Liver (tissue), 9 donors: Measurements from ENCODE around the gene RABL6. TPM values are rescaled to one million over a fixed set of nuclear protein-coding genes. Genes with fewer than 3 reads are reported as not detected.

Experiments
- DNase-seq: peaks from one replicate; pipeline ENCODE4 v3.0.0-alpha.2; 2017; ENCODE audit warnings: low spot score
- H3K27ac ChIP-seq, 2 donors: one replicate each; pipeline ENCODE4 v1.7.0; 2013; ENCODE audit warnings: inconsistent platforms in 2 of 2, low read length in 2 of 2, control low read depth in 1 of 2, low read depth in 1 of 2, mild to moderate bottlenecking in 1 of 2
- H3K27me3 ChIP-seq, 4 donors: one replicate each; pipeline versions ENCODE4 v1.6.1 to v1.7.0; 2013; ENCODE audit warnings: low read length in 3 of 4, inconsistent platforms in 1 of 4, mild to moderate bottlenecking in 1 of 4, moderate library complexity in 1 of 4; ENCODE audit not compliant: control insufficient read depth in 4 of 4, insufficient read depth in 4 of 4
- H3K36me3 ChIP-seq, 4 donors: one replicate each; pipeline versions ENCODE4 v1.6.1 to v1.7.0; 2013; ENCODE audit warnings: low read length in 3 of 4, mild to moderate bottlenecking in 3 of 4, low read depth in 1 of 4, moderate library complexity in 1 of 4; ENCODE audit not compliant: control insufficient read depth in 4 of 4, insufficient read depth in 3 of 4
- H3K4me1 ChIP-seq, 4 donors: one replicate each; pipeline versions ENCODE4 v1.6.1 to v1.7.0; 2013; ENCODE audit warnings: low read length in 3 of 4, mild to moderate bottlenecking in 3 of 4, moderate library complexity in 1 of 4; ENCODE audit not compliant: control insufficient read depth in 4 of 4, insufficient read depth in 4 of 4
- H3K4me3 ChIP-seq, 3 donors: one replicate each; pipeline versions ENCODE4 v1.6.1 to v1.7.0; 2013; ENCODE audit warnings: low read length in 3 of 3, control low read depth in 1 of 3, low read depth in 1 of 3, mild to moderate bottlenecking in 1 of 3
- H3K9ac ChIP-seq, 2 donors: one replicate each; pipeline ENCODE4 v1.7.0; 2013; ENCODE audit warnings: low read length in 2 of 2, mild to moderate bottlenecking in 2 of 2, moderate library complexity in 2 of 2, control low read depth in 1 of 2, low read depth in 1 of 2
- H3K9me3 ChIP-seq, 4 donors: one replicate each; pipeline versions ENCODE4 v1.6.1 to v1.7.0; 2013; ENCODE audit warnings: low read length in 3 of 4; ENCODE audit not compliant: control insufficient read depth in 4 of 4
- EGR1 ChIP-seq, 2 donors: IDR thresholded peaks; 2 replicates each; pipeline ENCODE4 v1.6.1; 2016 to 2018; ENCODE audit warnings: antibody characterized with exemption in 2 of 2, low read depth in 2 of 2
- FOXA1 ChIP-seq: IDR thresholded peaks from 2 replicates; pipeline ENCODE4 v1.6.1; 2016; ENCODE audit warnings: antibody characterized with exemption
- FOXA2 ChIP-seq: IDR thresholded peaks from 2 replicates; pipeline ENCODE4 v1.6.1; 2016; ENCODE audit warnings: antibody characterized with exemption
- GABPA ChIP-seq, 2 donors: IDR thresholded peaks in 1 of 2; conservative IDR thresholded peaks in 1 of 2; 2 replicates each; pipeline ENCODE4 v1.6.1; 2016; ENCODE audit warnings: antibody characterized with exemption in 2 of 2, mild to moderate bottlenecking in 1 of 2, moderate library complexity in 1 of 2
- HNF4A ChIP-seq, 2 donors: conservative IDR thresholded peaks; 2 replicates each; pipeline ENCODE4 v1.6.1; 2016; ENCODE audit warnings: antibody characterized with exemption in 2 of 2, mild to moderate bottlenecking in 2 of 2
- HNF4G ChIP-seq: IDR thresholded peaks from 2 replicates; pipeline ENCODE4 v1.6.1; 2016; ENCODE audit warnings: antibody characterized with exemption
- JUND ChIP-seq, 2 donors: IDR thresholded peaks; 2 replicates each; pipeline ENCODE4 v1.6.1; 2016; ENCODE audit warnings: antibody characterized with exemption in 2 of 2
- NR2F2 ChIP-seq: IDR thresholded peaks from 2 replicates; pipeline ENCODE4 v1.6.1; 2016; ENCODE audit warnings: antibody characterized with exemption
- RAD21 ChIP-seq, 2 donors: IDR thresholded peaks; 2 replicates each; pipeline ENCODE4 v1.6.1; 2016; ENCODE audit warnings: antibody characterized with exemption in 2 of 2, mild to moderate bottlenecking in 2 of 2
- RXRA ChIP-seq, 2 donors: IDR thresholded peaks; 2 replicates each; pipeline ENCODE4 v1.6.1; 2017 to 2018; ENCODE audit warnings: antibody characterized with exemption in 2 of 2, mild to moderate bottlenecking in 1 of 2
- SP1 ChIP-seq: IDR thresholded peaks from 2 replicates; pipeline ENCODE4 v1.6.1; 2018; ENCODE audit warnings: antibody characterized with exemption, mild to moderate bottlenecking
- TAF1 ChIP-seq: conservative IDR thresholded peaks from 2 replicates; pipeline ENCODE4 v1.6.1; 2016; ENCODE audit warnings: antibody characterized with exemption, mild to moderate bottlenecking
- YY1 ChIP-seq: IDR thresholded peaks from 2 replicates; pipeline ENCODE4 v1.6.1; 2016; ENCODE audit warnings: antibody characterized with exemption, mild to moderate bottlenecking
- WGBS: extraction: QIAGEN DNeasy Blood & Tissue Kit; methylation state at CpG from one replicate; pipeline ENCODE4 v1.1.7; 2013; 5-methylcytosine and 5-hydroxymethylcytosine counted together
- polyA plus RNA-seq, 2 donors: library from polyadenylated mRNA; stranded (reverse) in 1 of 2; unstranded in 1 of 2; fragments of 200-250 nt in 1 of 2; fragments of >200 nt in 1 of 2; fragmentation: Nextera tagmentation in 1 of 2; extraction: Ambion mirVana in 1 of 2; gene quantifications; one replicate each; pipeline versions ENCODE4 v1.2.1 to v1.2.3, GENCODE V29; 2013 to 2015
- total RNA-seq, 2 donors: library from RNA; depleted of rRNA; stranded (reverse); fragments of >200 nt; gene quantifications; one replicate each; pipeline ENCODE4 v1.2.3, GENCODE V29; 2014
- TF ChIP-seq, protein P1 (sequence below): fragments of 150-350 bp; IDR thresholded peaks from 2 replicates; pipeline ENCODE4 v1.5.1; 2017; ENCODE audit warnings: improper control_type of control experiment, low read depth, low read length; ENCODE audit not compliant: missing input control
- TF ChIP-seq, protein P2 (sequence below): IDR thresholded peaks from 2 replicates; pipeline ENCODE4 v1.6.1; 2016; ENCODE audit warnings: antibody characterized with exemption, mild to moderate bottlenecking
- TF ChIP-seq, protein P3 (sequence below): IDR thresholded peaks from 2 replicates; pipeline ENCODE4 v1.6.1; 2016; ENCODE audit warnings: antibody characterized with exemption
- TF ChIP-seq, protein P4 (sequence below): IDR thresholded peaks from 2 replicates; pipeline ENCODE4 v1.6.1; 2016; ENCODE audit warnings: antibody characterized with exemption
- TF ChIP-seq, protein P5 (sequence below): IDR thresholded peaks from 2 replicates; pipeline ENCODE4 v1.6.1; 2016; ENCODE audit warnings: antibody characterized with exemption
- donor health status: healthy.
- donor health status: healthy.
- donor health status: healthy.
- donor health status: healthy.
- donor health status: healthy.

The RABL6 gene
- total and polyA plus RNA-seq, 4 donors = 3.6 to 32.6 (median 10.7) TPM

DNA sequence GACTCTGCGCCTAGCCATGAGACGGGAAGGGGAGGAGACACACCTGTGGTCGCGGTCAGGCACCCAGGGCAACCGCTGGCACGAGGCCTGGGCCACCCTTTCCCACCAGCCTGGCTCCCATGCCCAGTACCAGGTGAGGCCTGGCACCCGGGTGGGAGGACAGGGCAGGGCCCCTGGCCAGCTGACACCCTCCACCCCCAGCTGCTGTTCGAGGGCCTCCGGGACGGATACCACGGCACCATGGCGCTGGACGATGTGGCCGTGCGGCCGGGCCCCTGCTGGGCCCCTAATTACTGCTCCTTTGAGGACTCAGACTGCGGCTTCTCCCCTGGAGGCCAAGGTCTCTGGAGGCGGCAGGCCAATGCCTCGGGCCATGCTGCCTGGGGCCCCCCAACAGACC is 49.4 kb downstream of the RABL6 start:
- 91% methylated on average over 19 of the region's 19 CpGs for WGBS
- no peak overlapping the region for H3K9ac ChIP-seq
- no peak for DNase-seq
- H3K4me3 ChIP-seq = no peak overlapping the region
- H3K9me3 ChIP-seq = no peaks in the 10 kb centered on the region
- peaks cover 22 to 69% (median 41%) of the 10 kb centered on the region in 4 donors for H3K4me1 ChIP-seq
- H3K36me3 ChIP-seq = peaks cover 4 to 9% (median 6%) of the 10 kb centered on the region in 4 donors
- TF ChIP-seq, protein P1, sequence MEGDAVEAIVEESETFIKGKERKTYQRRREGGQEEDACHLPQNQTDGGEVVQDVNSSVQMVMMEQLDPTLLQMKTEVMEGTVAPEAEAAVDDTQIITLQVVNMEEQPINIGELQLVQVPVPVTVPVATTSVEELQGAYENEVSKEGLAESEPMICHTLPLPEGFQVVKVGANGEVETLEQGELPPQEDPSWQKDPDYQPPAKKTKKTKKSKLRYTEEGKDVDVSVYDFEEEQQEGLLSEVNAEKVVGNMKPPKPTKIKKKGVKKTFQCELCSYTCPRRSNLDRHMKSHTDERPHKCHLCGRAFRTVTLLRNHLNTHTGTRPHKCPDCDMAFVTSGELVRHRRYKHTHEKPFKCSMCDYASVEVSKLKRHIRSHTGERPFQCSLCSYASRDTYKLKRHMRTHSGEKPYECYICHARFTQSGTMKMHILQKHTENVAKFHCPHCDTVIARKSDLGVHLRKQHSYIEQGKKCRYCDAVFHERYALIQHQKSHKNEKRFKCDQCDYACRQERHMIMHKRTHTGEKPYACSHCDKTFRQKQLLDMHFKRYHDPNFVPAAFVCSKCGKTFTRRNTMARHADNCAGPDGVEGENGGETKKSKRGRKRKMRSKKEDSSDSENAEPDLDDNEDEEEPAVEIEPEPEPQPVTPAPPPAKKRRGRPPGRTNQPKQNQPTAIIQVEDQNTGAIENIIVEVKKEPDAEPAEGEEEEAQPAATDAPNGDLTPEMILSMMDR = no peak
- TF ChIP-seq, protein P2, sequence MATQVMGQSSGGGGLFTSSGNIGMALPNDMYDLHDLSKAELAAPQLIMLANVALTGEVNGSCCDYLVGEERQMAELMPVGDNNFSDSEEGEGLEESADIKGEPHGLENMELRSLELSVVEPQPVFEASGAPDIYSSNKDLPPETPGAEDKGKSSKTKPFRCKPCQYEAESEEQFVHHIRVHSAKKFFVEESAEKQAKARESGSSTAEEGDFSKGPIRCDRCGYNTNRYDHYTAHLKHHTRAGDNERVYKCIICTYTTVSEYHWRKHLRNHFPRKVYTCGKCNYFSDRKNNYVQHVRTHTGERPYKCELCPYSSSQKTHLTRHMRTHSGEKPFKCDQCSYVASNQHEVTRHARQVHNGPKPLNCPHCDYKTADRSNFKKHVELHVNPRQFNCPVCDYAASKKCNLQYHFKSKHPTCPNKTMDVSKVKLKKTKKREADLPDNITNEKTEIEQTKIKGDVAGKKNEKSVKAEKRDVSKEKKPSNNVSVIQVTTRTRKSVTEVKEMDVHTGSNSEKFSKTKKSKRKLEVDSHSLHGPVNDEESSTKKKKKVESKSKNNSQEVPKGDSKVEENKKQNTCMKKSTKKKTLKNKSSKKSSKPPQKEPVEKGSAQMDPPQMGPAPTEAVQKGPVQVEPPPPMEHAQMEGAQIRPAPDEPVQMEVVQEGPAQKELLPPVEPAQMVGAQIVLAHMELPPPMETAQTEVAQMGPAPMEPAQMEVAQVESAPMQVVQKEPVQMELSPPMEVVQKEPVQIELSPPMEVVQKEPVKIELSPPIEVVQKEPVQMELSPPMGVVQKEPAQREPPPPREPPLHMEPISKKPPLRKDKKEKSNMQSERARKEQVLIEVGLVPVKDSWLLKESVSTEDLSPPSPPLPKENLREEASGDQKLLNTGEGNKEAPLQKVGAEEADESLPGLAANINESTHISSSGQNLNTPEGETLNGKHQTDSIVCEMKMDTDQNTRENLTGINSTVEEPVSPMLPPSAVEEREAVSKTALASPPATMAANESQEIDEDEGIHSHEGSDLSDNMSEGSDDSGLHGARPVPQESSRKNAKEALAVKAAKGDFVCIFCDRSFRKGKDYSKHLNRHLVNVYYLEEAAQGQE = no peak
- TF ChIP-seq NR2F2 = no peak
- TF ChIP-seq FOXA2 = no peak
- no peak for TF ChIP-seq HNF4A (conservative IDR thresholded peaks at IDR 0.05)
- no peak for TF ChIP-seq RAD21 (IDR thresholded peaks at IDR 0.05)
- TF ChIP-seq, protein P3, sequence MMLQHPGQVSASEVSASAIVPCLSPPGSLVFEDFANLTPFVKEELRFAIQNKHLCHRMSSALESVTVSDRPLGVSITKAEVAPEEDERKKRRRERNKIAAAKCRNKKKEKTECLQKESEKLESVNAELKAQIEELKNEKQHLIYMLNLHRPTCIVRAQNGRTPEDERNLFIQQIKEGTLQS = no peak
- TF ChIP-seq YY1 = no peak
- no peak for TF ChIP-seq TAF1
- no peak for TF ChIP-seq FOXA1
- TF ChIP-seq HNF4G = no peak
- no peak for TF ChIP-seq SP1
- no peak for TF ChIP-seq RXRA (IDR thresholded peaks at IDR 0.05)
- TF ChIP-seq, protein P4, sequence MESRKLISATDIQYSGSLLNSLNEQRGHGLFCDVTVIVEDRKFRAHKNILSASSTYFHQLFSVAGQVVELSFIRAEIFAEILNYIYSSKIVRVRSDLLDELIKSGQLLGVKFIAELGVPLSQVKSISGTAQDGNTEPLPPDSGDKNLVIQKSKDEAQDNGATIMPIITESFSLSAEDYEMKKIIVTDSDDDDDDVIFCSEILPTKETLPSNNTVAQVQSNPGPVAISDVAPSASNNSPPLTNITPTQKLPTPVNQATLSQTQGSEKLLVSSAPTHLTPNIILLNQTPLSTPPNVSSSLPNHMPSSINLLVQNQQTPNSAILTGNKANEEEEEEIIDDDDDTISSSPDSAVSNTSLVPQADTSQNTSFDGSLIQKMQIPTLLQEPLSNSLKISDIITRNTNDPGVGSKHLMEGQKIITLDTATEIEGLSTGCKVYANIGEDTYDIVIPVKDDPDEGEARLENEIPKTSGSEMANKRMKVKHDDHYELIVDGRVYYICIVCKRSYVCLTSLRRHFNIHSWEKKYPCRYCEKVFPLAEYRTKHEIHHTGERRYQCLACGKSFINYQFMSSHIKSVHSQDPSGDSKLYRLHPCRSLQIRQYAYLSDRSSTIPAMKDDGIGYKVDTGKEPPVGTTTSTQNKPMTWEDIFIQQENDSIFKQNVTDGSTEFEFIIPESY = no peak
- TF ChIP-seq, protein P5, sequence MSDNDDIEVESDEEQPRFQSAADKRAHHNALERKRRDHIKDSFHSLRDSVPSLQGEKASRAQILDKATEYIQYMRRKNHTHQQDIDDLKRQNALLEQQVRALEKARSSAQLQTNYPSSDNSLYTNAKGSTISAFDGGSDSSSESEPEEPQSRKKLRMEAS = no peak
- no peak for TF ChIP-seq JUND (IDR thresholded peaks at IDR 0.05)
- TF ChIP-seq GABPA (IDR thresholded peaks at IDR 0.05 in 1 of 2, conservative IDR thresholded peaks at IDR 0.05 in 1 of 2) = no peak
- no peak for TF ChIP-seq EGR1 (IDR thresholded peaks at IDR 0.05; ENCODE audit: low read depth in 2 of 2)
- H3K27ac ChIP-seq = no peak overlapping the region
- H3K27me3 ChIP-seq = no peaks in the 10 kb centered on the region
